CD8-positive, alpha-beta memory T cell (primary cell): ENCODE measurements around the gene GRIN2A. TPM values are rescaled to one million over a fixed set of nuclear protein-coding genes. Genes with fewer than 3 reads are reported as not detected.

ENCODE experiments used
- CTCF ChIA-PET: fragments of 350-600 bp; sonication (Branson Sonifier 250); formaldehyde crosslinking; loops from one replicate; lab custom pipeline; 2021; ENCODE audit warnings: antibody characterized with exemption; lab: Charles Lee
- POLR2A ChIA-PET: fragments of 350-600 bp; sonication (Branson Sonifier 250); formaldehyde crosslinking; loops from one replicate; lab custom pipeline; 2021; ENCODE audit warnings: antibody characterized with exemption; lab: Charles Lee
- DNase-seq, 5 donors: peaks; one replicate each; pipeline versions ENCODE4 v3.0.0 to v3.0.0-alpha.2; 2020 to 2022; ENCODE audit warnings: mixed read lengths in 1 of 5
- H3K27ac ChIP-seq: one replicate; pipeline ENCODE4 v1.7.0; 2013; ENCODE audit warnings: low read depth, mild to moderate bottlenecking, low read length, moderate library complexity
- H3K27me3 ChIP-seq: 2 replicates; pipeline ENCODE4 v1.7.0; 2013; ENCODE audit warnings: low read length, mild to moderate bottlenecking; ENCODE audit not compliant: insufficient read depth, poor library complexity, severe bottlenecking
- H3K36me3 ChIP-seq: 2 replicates; pipeline ENCODE4 v1.7.0; 2013; ENCODE audit warnings: mild to moderate bottlenecking, low read length, moderate library complexity; ENCODE audit not compliant: insufficient read depth
- H3K4me1 ChIP-seq: 2 replicates; pipeline ENCODE4 v1.7.0; 2013; ENCODE audit warnings: mild to moderate bottlenecking, low read length, moderate library complexity; ENCODE audit not compliant: insufficient read depth
- H3K4me3 ChIP-seq: 2 replicates; pipeline ENCODE4 v1.7.0; 2013; ENCODE audit warnings: mild to moderate bottlenecking, low read length
- H3K9me3 ChIP-seq: 2 replicates; pipeline ENCODE4 v1.7.0; 2013; ENCODE audit warnings: mild to moderate bottlenecking, low read length
- H3K27ac Mint-ChIP-seq, 8 donors: one replicate each; pipeline ENCODE4 v1.8.0; 2020 to 2021; ENCODE audit warnings: mixed read lengths in 8 of 8, mild to moderate bottlenecking in 6 of 8, inconsistent platforms in 3 of 8, moderate library complexity in 3 of 8
- H3K27me3 Mint-ChIP-seq, 2 donors: one replicate each; pipeline ENCODE4 v1.8.0; 2020 to 2021; ENCODE audit warnings: mixed read lengths in 2 of 2, mild to moderate bottlenecking in 1 of 2, moderate library complexity in 1 of 2
- H3K36me3 Mint-ChIP-seq, 3 donors: one replicate each; pipeline ENCODE4 v1.8.0; 2020 to 2021; ENCODE audit warnings: mixed read lengths in 3 of 3, inconsistent platforms in 1 of 3, mild to moderate bottlenecking in 1 of 3
- H3K4me1 Mint-ChIP-seq, 3 donors: one replicate each; pipeline ENCODE4 v1.8.0; 2020 to 2021; ENCODE audit warnings: mixed read lengths in 3 of 3, inconsistent platforms in 1 of 3, mild to moderate bottlenecking in 1 of 3
- H3K4me3 Mint-ChIP-seq, 7 donors: one replicate each; pipeline ENCODE4 v1.8.0; 2020 to 2021; ENCODE audit warnings: mixed read lengths in 7 of 7, mild to moderate bottlenecking in 6 of 7, moderate library complexity in 4 of 7, inconsistent platforms in 2 of 7
- H3K9me3 Mint-ChIP-seq, 5 donors: one replicate each; pipeline ENCODE4 v1.8.0; 2020 to 2022; ENCODE audit warnings: mixed read lengths in 5 of 5, mild to moderate bottlenecking in 3 of 5, moderate library complexity in 2 of 5, inconsistent platforms in 1 of 5
- polyA plus RNA-seq: library from polyadenylated mRNA; unstranded; fragments of 300-500 nt; fragmentation: Illumina TruSeq; gene quantifications from one replicate; pipeline ENCODE4 v1.2.3, GENCODE V29; 2021
- total RNA-seq, 2 experiments: library from RNA; stranded (reverse); gene quantifications; one replicate each; pipeline ENCODE4 v1.2.3, GENCODE V29; 2021

Gene GRIN2A
- total and polyA plus RNA-seq, 3 experiments from 2014 or later, result not detected

DNA sequence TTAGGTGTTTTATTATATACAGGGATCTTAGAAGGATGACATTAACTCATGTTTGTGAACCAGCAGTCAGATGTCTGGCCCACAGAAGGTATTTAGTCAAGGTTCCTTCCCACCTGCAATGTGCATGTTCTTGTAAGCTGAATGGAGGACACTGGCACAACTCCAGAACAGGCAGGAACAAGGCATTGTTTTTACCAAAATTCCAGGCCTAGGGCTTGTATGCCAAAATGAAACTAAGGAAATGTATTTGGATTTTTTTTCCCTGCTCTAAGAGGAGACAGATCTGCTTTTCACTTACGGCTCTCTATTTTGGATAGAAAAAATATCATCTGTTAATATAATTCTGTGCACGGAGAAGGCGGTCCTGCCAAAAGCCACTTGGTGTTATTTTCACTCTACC is 312.5 kb downstream of the GRIN2A start:
- Histone ChIP-seq H3K9me3 (no peaks in the 10 kb centered on the region), H3K36me3 (no peaks in the 10 kb centered on the region), H3K4me3 (no peak overlapping the region), H3K4me1 (no peaks in the 10 kb centered on the region), H3K27ac (no peak overlapping the region), H3K27me3 (no peaks in the 10 kb centered on the region)
- CTCF ChIA-PET, result no interaction called here
- POLR2A ChIA-PET, result no interaction called here
- peaks cover 0 to 3% of the 10 kb centered on the region in 2 donors for H3K27me3 Mint-ChIP-seq
- no peak for DNase-seq
- no peak overlapping the region for H3K27ac Mint-ChIP-seq
- H3K9me3 Mint-ChIP-seq, result peaks cover 0 to 3% (median 0%) of the 10 kb centered on the region in 5 donors
- H3K36me3 Mint-ChIP-seq, result no peaks in the 10 kb centered on the region
- no peaks in the 10 kb centered on the region for H3K4me1 Mint-ChIP-seq
- no peak overlapping the region for H3K4me3 Mint-ChIP-seq

DNA sequence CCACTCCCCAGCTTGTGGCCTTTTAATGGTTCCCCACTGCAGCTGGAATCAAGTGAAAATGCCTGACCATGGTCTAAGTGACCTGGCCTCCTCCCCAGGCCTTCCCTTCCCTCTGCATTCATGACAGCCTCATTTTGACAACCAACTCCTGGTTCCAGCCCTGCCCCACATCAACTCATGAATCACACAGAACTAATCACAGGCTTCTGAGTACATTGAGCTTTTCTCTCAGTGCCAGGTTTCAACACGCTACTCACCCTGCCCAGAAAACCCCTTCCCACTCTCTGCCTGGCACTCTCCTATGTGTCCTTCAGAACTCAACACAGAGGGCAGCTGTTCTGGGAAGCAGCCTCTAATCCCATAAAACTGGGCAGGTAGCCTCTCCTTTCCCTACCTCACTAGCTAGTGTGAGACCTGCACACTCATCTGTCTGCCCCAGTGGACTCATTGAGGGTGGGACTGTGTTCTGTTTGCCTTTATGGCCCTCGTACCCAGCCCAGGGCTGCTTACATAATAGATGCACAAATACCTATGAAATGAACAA is 313.6 kb downstream of the GRIN2A start:
- Mint-ChIP-seq H3K4me3 (no peak overlapping the region), H3K36me3 (no peaks in the 10 kb centered on the region), H3K27ac (no peak overlapping the region), H3K9me3 (no peaks in the 10 kb centered on the region), H3K4me1 (no peaks in the 10 kb centered on the region), H3K27me3 (peaks cover 0 to 3% of the 10 kb centered on the region in 2 donors)
- Histone ChIP-seq H3K4me1 (no peaks in the 10 kb centered on the region), H3K4me3 (no peak overlapping the region), H3K36me3 (no peaks in the 10 kb centered on the region), H3K27me3 (no peaks in the 10 kb centered on the region), H3K27ac (no peak overlapping the region), H3K9me3 (no peaks in the 10 kb centered on the region)
- ChIA-PET CTCF (no interaction called here), POLR2A (no interaction called here)
- DNase-seq, result no peak

DNA sequence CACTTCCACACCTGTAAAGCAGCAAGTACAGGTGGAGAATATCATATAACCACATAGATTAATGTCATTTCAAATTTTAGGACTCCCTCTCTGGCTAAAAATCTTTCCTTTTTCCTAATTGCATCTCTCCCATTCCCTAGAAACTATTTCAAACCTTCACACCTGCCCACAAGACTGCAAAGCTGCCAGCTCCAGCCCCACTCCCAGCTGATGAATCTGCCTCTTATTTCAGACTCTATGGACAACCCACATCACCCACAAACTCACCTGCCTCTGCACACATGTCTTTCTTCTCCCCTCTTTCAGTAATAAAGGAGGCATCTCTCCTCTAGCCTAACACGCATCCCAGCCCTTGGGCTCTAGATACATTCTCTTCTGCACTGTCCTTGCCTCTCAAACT is 315.1 kb downstream of the GRIN2A start:
- Histone ChIP-seq H3K27me3 (no peaks in the 10 kb centered on the region), H3K36me3 (no peaks in the 10 kb centered on the region), H3K9me3 (no peaks in the 10 kb centered on the region), H3K27ac (no peak overlapping the region), H3K4me1 (no peaks in the 10 kb centered on the region), H3K4me3 (no peak overlapping the region)
- DNase-seq, result no peak
- POLR2A ChIA-PET, result no interaction called here
- Mint-ChIP-seq H3K27ac (no peak overlapping the region), H3K4me1 (no peaks in the 10 kb centered on the region), H3K4me3 (no peak overlapping the region), H3K27me3 (peaks cover 0 to 3% of the 10 kb centered on the region in 2 donors), H3K9me3 (no peaks in the 10 kb centered on the region), H3K36me3 (no peaks in the 10 kb centered on the region)
- CTCF ChIA-PET, result no interaction called here

DNA sequence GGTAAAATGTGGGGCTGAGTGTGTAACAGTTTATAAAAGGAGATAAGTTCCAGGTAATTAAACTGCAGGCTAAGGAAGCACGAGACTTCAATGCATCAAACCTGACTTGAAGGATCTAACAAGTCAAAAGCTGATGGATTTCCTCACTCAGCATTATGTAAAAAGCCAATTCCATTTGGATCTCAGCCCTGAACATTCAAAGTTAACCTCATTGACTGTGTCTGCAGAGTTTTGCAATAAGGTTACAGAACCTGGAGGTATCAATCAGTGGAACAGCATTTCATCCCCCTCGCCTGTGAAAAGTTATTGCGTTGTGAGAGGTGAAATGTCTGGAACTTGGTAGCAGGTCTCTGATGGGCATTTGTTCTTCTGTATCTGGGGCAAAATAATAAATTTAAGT is 317.8 kb downstream of the GRIN2A start:
- CTCF ChIA-PET, result no interaction called here
- H3K27ac Mint-ChIP-seq, result no peak overlapping the region
- no peak overlapping the region for H3K27ac ChIP-seq
- DNase-seq, result no peak
- H3K9me3 Mint-ChIP-seq, result peaks cover 0 to 2% (median 0%) of the 10 kb centered on the region in 5 donors
- no peaks in the 10 kb centered on the region for H3K27me3 ChIP-seq
- no peaks in the 10 kb centered on the region for H3K4me1 Mint-ChIP-seq
- H3K36me3 Mint-ChIP-seq, result no peaks in the 10 kb centered on the region
- no peak overlapping the region for H3K4me3 Mint-ChIP-seq
- POLR2A ChIA-PET, result no interaction called here
- H3K27me3 Mint-ChIP-seq, result peaks cover 0 to 2% of the 10 kb centered on the region in 2 donors
- H3K4me1 ChIP-seq, result no peaks in the 10 kb centered on the region
- no peaks in the 10 kb centered on the region for H3K36me3 ChIP-seq
- H3K9me3 ChIP-seq, result no peaks in the 10 kb centered on the region
- H3K4me3 ChIP-seq, result no peak overlapping the region

DNA sequence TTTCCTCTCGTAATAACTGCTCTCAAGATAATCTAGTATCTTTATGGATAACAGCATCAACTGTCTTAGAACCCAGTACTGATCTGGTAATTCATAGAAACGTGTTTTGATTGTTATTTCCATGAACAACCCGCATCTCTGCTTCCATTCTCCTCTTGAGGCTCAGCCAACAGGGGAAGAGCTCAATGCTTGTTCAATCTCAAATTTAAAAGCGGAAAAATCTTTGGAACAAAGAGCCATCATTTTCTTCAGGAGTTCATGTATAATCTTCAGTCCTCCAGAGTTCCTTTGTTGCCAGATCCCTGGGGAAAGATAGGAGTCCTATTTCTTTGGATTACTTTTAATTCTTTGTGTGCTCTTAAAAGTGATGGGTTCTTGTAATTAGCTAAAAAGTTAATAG is 319.9 kb downstream of the GRIN2A start:
- no peak overlapping the region for H3K27ac ChIP-seq
- H3K9me3 ChIP-seq, result no peaks in the 10 kb centered on the region
- H3K27me3 ChIP-seq, result no peaks in the 10 kb centered on the region
- H3K27me3 Mint-ChIP-seq, result peaks cover 0 to 2% of the 10 kb centered on the region in 2 donors
- H3K36me3 Mint-ChIP-seq, result no peaks in the 10 kb centered on the region
- peaks cover 0 to 2% (median 0%) of the 10 kb centered on the region in 5 donors for H3K9me3 Mint-ChIP-seq
- H3K4me3 Mint-ChIP-seq, result no peak overlapping the region
- H3K4me1 Mint-ChIP-seq, result no peaks in the 10 kb centered on the region
- ChIA-PET CTCF (no interaction called here), POLR2A (no interaction called here)
- H3K36me3 ChIP-seq, result no peaks in the 10 kb centered on the region
- no peak for DNase-seq
- no peak overlapping the region for H3K4me3 ChIP-seq
- no peak overlapping the region for H3K27ac Mint-ChIP-seq
- H3K4me1 ChIP-seq, result no peaks in the 10 kb centered on the region

DNA sequence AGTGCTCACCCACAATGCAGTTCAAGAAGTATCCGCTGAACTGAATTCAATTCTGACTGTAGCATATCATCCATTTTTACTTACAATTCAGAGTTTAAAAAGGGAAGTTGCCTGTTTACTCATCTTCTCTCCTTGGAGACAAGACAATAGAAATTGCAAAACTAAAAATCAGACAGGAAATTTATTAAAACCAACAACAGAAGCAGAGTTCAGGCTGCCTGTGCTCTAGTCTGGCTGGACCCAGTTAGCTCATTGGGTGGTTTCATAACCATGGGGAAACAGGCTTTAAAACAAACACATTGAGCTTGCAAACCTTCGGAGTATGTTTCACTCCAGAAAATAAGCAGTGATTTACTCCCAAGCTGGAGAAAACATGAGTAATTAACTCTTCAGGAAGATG is 321.4 kb downstream of the GRIN2A start:
- H3K27me3 Mint-ChIP-seq, result peaks cover 0 to 2% of the 10 kb centered on the region in 2 donors
- H3K27ac Mint-ChIP-seq, result no peak overlapping the region
- DNase-seq, result no peak
- Histone ChIP-seq H3K4me3 (no peak overlapping the region), H3K27ac (no peak overlapping the region), H3K9me3 (no peaks in the 10 kb centered on the region), H3K27me3 (no peaks in the 10 kb centered on the region), H3K36me3 (no peaks in the 10 kb centered on the region), H3K4me1 (no peaks in the 10 kb centered on the region)
- H3K4me1 Mint-ChIP-seq, result no peaks in the 10 kb centered on the region
- POLR2A ChIA-PET, result no interaction called here
- CTCF ChIA-PET, result no interaction called here
- H3K36me3 Mint-ChIP-seq, result no peaks in the 10 kb centered on the region
- peaks cover 0 to 2% (median 0%) of the 10 kb centered on the region in 5 donors for H3K9me3 Mint-ChIP-seq
- no peak overlapping the region for H3K4me3 Mint-ChIP-seq

DNA sequence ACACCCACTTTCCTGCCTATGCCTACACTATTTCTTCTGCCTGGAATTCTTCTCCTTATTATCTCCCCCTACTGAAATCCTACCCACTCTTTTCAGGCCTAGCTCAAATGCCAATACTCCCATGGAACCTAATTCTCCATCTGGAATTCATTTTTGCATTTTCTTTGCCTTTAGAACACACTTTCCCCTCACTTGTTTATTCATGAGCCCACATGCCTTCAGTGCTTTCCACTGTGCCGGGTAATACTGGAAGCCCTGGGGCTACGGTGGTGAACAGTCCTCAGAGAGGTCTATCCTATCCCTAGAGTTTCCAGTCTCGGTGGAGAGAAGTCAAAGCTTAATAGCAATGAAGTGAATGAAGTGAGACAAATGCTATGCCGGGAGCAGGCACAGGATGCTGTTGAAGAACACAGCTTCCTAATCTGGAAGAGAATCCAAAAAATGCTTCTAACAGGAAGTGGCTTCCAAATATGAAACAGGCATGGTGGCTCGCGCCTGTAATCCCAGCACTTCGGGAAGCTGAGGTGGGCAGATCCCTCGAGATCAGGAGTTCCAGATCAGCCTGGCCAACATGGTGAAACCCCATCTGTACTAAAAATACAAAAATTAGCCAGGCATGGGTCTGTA is 322.4 kb downstream of the GRIN2A start:
- POLR2A ChIA-PET, result no interaction called here
- CTCF ChIA-PET, result no interaction called here

DNA sequence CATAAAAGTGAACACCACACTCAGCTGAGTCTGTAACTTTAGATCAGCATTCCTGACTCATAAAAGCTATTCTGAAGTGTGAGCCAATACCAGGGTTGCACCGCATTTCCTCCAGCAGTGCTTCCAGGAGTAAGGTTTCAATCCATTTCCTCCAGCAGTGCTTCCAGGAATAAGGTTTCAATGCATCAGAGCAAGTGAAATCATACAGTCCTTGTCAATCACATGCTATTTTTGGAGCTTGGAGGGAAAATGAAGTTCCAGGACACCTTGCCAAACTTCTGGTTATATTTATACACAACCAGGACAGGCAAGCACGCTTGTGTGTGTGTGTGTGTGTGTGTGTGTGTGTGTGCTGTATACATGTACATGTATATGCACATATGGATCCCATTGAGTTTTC is 327.6 kb downstream of the GRIN2A start:
- Histone ChIP-seq H3K27me3 (no peaks in the 10 kb centered on the region), H3K27ac (no peak overlapping the region), H3K4me3 (no peak overlapping the region), H3K36me3 (no peaks in the 10 kb centered on the region), H3K9me3 (no peaks in the 10 kb centered on the region), H3K4me1 (no peaks in the 10 kb centered on the region)
- H3K27me3 Mint-ChIP-seq, result no peaks in the 10 kb centered on the region
- no peak overlapping the region for H3K27ac Mint-ChIP-seq
- no peaks in the 10 kb centered on the region for H3K36me3 Mint-ChIP-seq
- no peak for DNase-seq
- no peaks in the 10 kb centered on the region for H3K4me1 Mint-ChIP-seq
- CTCF ChIA-PET, result no interaction called here
- POLR2A ChIA-PET, result no interaction called here
- no peak overlapping the region for H3K4me3 Mint-ChIP-seq
- no peaks in the 10 kb centered on the region for H3K9me3 Mint-ChIP-seq

More for the DNA sequence above, 322.4 kb downstream of the GRIN2A start:
- Mint-ChIP-seq H3K9me3 (peaks cover 0 to 2% (median 0%) of the 10 kb centered on the region in 5 donors), H3K27ac (no peak overlapping the region), H3K36me3 (no peaks in the 10 kb centered on the region), H3K4me3 (no peak overlapping the region), H3K27me3 (peaks cover 0 to 2% of the 10 kb centered on the region in 2 donors), H3K4me1 (no peaks in the 10 kb centered on the region)
- H3K9me3 ChIP-seq, result no peaks in the 10 kb centered on the region
- H3K36me3 ChIP-seq, result no peaks in the 10 kb centered on the region
- H3K27me3 ChIP-seq, result no peaks in the 10 kb centered on the region
- no peak overlapping the region for H3K4me3 ChIP-seq
- no peak for DNase-seq
- no peaks in the 10 kb centered on the region for H3K4me1 ChIP-seq
- no peak overlapping the region for H3K27ac ChIP-seq
